HG02885 (cell line): ENCODE measurements around the gene COP1.
A peak's percentile ranks its signal among the peaks of the same experiment; 100 is the strongest.
"Not testable (repeated sequence)": the region's sequence is repeated elsewhere in the genome, so short reads cannot be mapped to it uniquely, and the experiment has no call there.

ENCODE experiments used
- ATAC-seq: cut with Tn5 transposase; IDR thresholded peaks from one replicate; pipeline ENCODE4 v1.9.1; 2021; ENCODE audit warnings: mild to moderate bottlenecking; ENCODE audit not compliant: unreplicated experiment, poor library complexity

COP1 gene

GRCh38 chr1:176206961-176207902, at the start of gene COP1:
Gene COP1, minus strand, starts transcription at chr1:176207286. Its CDS starts 308 bp downstream, at chr1:176206978.
- peak; percentile 85 for ATAC-seq

- ATAC-seq, result no peak
Observed at GRCh38 chr1:176252191-176252590, 45.1 kb upstream of the COP1 start.

GRCh38 chr1:176244851-176245250, 37.8 kb upstream of the COP1 start:
- ATAC-seq, result no peak

DNA sequence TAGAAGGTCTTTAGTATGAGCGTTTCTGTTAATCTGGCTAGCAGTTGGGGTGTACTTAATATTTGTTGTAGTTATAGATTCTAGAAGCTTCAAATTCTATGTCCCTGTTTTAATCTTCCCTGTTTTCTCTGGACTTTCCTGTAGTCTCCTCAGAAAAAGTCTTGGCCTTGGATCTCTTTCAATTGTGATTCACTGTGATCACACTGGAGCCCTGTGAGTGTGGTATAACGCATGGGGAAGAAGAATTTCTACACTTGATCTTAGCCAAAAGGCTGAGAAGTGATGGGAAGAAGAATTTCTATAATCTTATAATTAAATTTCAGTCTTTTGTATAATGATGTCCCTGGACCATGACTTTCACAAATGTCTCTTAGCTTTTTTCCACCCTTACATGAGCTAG, 36.7 kb upstream of the COP1 start:
- no peak for ATAC-seq

DNA sequence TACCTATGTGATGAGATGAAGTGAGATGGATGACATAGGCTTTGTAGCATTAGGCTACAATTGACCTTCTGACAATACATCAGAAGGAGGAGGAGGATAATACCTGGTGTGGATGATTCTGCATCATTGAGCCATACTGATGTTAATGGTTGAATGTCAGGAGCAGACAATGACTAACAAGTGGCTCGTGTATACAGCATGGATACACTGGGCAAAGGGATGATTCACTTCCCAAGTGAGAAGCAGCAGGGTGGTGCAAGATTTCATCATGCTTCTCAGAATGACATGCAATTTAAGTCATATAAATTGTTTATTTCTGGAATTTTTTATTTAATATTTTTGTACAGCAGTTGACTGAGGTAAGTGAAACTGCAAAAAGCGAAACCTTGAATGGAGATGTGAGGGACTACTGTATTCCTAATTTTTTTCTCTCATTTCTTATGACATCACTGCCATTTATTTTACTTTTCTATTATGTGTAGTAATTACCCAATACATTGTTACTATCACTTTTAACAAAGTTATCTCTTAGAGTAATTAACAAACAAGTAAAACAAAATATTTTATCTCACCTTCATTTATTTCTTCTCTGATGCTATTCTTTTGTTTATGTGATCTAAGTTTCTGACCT, 34.4 kb upstream of the COP1 start:
- ATAC-seq, result no peak

- not testable (repeated sequence) for ATAC-seq
Observed at GRCh38 chr1:176233657-176234056, 26.6 kb upstream of the COP1 start.

DNA sequence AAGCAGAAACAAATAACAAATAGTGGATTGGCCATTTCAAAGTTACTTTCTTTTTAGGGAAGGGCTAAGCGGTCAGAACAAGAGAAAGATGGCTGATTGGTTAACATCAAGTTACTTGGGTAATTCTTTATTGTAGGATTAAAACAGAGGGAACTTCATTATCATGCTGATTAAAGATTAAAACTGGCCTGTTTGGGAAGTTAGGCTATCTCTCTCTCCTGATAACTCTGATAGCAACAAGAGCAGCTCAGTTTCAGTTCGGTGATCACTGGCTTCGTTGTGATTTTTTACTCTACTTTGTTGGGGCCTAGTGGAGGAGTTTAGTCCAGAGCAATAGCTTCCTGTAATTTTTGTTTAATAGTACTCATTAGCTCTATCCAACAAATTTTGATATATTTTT, 20.5 kb upstream of the COP1 start:
- no peak for ATAC-seq

- ATAC-seq, result no peak
Observed at GRCh38 chr1:176225911-176226310, 18.8 kb upstream of the COP1 start.

GRCh38 chr1:176225479-176225875, 18.4 kb upstream of the COP1 start:
- ATAC-seq, result no peak

DNA sequence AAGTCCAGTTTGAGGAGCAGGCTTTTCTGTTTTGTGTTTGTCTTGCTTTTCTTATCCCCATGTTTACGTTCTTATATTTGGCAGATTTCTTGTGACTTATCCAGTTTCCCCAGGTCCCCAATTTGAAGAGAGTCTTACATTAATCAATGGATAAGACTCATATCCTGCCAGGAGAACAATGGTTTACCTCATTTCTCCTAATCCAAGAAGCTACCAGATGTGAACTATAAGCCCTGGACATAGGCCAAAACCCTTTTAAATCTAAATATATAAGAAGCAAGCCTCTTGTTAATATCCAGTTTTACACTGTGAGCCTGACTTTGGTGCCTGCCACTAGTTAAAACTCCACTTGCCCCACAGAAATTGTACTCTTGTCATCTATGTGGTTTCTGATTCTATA, 15.1 kb upstream of the COP1 start:
- ATAC-seq, result no peak

- ATAC-seq, result no peak
Observed at GRCh38 chr1:176220100-176220689, 13.1 kb upstream of the COP1 start.

DNA sequence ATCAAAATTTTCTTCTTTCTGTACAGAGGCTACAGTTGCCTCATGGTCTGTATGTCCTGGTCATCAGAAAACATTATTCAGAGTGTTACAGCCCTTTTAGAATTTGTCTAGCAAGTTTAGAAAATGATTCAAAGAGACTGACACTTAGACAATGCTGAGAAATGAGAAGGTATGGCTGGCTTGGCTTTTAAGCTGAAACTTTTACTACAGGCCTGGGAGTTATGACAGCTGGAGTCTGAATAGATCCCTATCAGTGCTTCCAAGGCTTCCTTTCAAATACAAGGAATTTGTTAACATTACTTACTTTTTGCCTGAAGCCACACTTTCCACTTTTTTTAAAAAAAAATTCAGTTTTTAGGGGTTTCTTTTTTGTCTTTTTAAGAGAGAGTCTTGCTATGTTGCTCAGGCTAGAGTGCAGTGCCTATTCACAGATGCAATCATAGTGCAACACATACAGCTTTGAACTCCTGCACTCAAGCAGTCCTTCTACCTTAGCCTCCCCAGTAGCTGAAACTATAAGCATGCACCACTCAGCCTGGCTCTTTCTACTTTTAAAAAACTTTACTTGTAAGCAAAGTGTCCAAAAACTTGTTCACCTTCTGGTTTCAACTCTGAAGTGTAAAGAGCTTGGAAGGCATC, 10.5 kb upstream of the COP1 start:
- ATAC-seq, result no peak

DNA sequence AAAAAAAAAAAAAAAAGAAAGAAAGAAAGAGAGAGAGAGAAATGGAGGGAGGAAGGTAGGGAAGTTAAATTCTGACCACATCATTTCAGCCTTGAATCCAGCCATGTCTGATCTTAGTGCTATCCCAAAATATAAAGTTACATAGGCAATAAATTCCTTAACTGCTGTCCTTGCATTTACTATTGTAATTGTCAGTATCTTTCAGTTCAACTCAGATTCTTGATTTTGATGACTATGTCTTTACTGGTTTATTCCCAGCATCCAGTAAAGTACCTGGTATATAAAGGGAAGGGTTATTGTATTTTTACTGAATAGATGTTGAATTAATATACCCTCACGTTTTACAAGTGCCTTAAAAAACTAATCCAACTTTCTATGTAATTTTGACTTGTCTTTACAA, 8.9 kb upstream of the COP1 start:
- no peak for ATAC-seq

- no peak for ATAC-seq
Observed at GRCh38 chr1:176211396-176212165, 4.5 kb upstream of the COP1 start.

- no peak for ATAC-seq
Observed at GRCh38 chr1:176208034-176208433, 948 bp upstream of the COP1 start.

GRCh38 chr1:176206006-176206960, 803 bp downstream of the COP1 start:
- ATAC-seq, result peak; percentile 25

DNA sequence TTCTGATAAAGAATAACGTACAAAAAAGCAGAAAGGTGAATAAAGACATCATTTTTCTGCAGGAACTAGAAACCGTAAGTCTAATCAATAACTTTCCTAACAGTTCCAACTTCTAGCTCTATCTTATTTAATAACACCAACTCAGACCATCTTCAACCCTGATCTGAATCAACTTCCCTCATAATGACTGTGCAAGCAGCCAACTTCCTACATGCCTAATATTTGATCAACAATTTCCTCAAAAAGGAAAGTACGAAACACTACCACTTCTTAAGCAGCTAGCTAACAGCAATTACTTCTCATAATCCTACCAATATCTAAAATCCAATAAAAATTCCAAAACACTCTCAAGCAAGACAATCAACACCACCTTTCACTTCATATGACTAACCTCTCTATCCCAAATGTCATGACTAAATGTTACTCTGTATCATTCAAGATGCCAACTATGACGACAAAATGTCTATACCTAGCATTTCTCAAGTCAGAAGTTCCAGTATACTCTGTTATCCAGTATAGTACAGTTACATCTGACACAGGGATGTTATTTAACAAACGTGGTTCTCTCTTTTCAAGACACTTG, 1.7 kb downstream of the COP1 start:
- no peak for ATAC-seq

DNA sequence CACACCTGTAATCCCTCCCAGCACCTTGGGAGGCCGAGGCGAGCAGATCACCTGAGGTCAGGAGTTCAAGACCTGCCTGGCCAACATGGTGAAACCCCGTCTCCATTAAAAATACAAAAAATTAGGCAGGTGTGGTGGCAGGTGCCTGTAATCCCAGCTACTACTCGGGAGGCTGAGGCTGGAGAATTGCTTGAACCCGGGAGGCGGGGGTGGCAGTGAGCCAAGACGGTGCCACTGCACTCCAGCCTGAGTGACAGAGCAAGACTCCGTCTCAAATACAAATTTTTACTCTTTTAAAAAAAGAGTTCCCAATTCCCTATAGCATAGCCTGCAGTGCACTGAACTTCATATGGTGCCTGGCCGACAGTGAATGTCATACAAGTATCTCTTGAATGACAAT, 2.4 kb downstream of the COP1 start:
- not testable (repeated sequence) for ATAC-seq

GRCh38 chr1:176203735-176204134, 3.4 kb downstream of the COP1 start:
- ATAC-seq, result no peak
